ENCODE results near the gene PROC. TPM values are rescaled to one million over a fixed set of nuclear protein-coding genes. Genes with fewer than 3 reads are reported as not detected.

The PROC gene
- total RNA-seq, 2 donors from 2014 or later = not detected

GRCh38 chr2:127413200-127413599, 5.0 kb upstream of the PROC start:
- no peak for ATAC-seq
- Mint-ChIP-seq H3K4me3 (no peak overlapping the region), H3K36me3 (ENCODE audit: low read depth) (no peaks in the 10 kb centered on the region), H3K27me3 (no peaks in the 10 kb centered on the region), H3K4me1 (peaks cover 24% of the 10 kb centered on the region), H3K27ac (no peak overlapping the region)
- no peaks in the 10 kb centered on the region for H3K9me3 ChIP-seq (ENCODE audit: control insufficient read depth, low read length, poor library complexity, severe bottlenecking)
- DNase-seq = no peak

GRCh38 chr2:127413782-127414637, 4.2 kb upstream of the PROC start:
- DNase-seq (no peak), ATAC-seq (no peak)
- Mint-ChIP-seq H3K4me3 (no peak overlapping the region), H3K36me3 (ENCODE audit: low read depth) (no peaks in the 10 kb centered on the region), H3K27me3 (no peaks in the 10 kb centered on the region), H3K27ac (no peak overlapping the region), H3K4me1 (peaks cover 24% of the 10 kb centered on the region)
- no peaks in the 10 kb centered on the region for H3K9me3 ChIP-seq (ENCODE audit: control insufficient read depth, low read length, poor library complexity, severe bottlenecking)

GRCh38 chr2:127414638-127415592, 3.3 kb upstream of the PROC start:
- no peak overlapping the region for H3K4me3 Mint-ChIP-seq
- no peak overlapping the region for H3K27ac Mint-ChIP-seq
- H3K4me1 Mint-ChIP-seq = peaks cover 24% of the 10 kb centered on the region
- H3K36me3 Mint-ChIP-seq (ENCODE audit: low read depth) = no peaks in the 10 kb centered on the region
- DNase-seq (no peak), ATAC-seq (no peak)
- no peaks in the 10 kb centered on the region for H3K27me3 Mint-ChIP-seq
- no peaks in the 10 kb centered on the region for H3K9me3 ChIP-seq (ENCODE audit: control insufficient read depth, low read length, poor library complexity, severe bottlenecking)

- Mint-ChIP-seq H3K4me1 (peaks cover 20% of the 10 kb centered on the region), H3K36me3 (ENCODE audit: low read depth) (no peaks in the 10 kb centered on the region), H3K27ac (peak overlapping the region; percentile 61), H3K27me3 (peaks cover 7% of the 10 kb centered on the region), H3K4me3 (peak overlapping the region; percentile 87)
- DNase-seq (peak; percentile 77 to 81 (median 79)), ATAC-seq (peak; percentile 96)
- H3K9me3 ChIP-seq (ENCODE audit: control insufficient read depth, low read length, poor library complexity, severe bottlenecking) = no peaks in the 10 kb centered on the region
These were observed 2.4 kb upstream of the PROC start for GRCh38 chr2:127415593-127416505.

- DNase-seq (no peak), ATAC-seq (no peak)
- peak overlapping the region; percentile 71 for H3K27ac Mint-ChIP-seq
- peak overlapping the region; percentile 87 for H3K4me3 Mint-ChIP-seq
- no peaks in the 10 kb centered on the region for H3K36me3 Mint-ChIP-seq (ENCODE audit: low read depth)
- H3K27me3 Mint-ChIP-seq = peaks cover 14% of the 10 kb centered on the region
- H3K4me1 Mint-ChIP-seq = peaks cover 17% of the 10 kb centered on the region
- no peaks in the 10 kb centered on the region for H3K9me3 ChIP-seq (ENCODE audit: control insufficient read depth, low read length, poor library complexity, severe bottlenecking)
These were observed 1.7 kb upstream of the PROC start for GRCh38 chr2:127416506-127417001.

- peaks cover 13% of the 10 kb centered on the region for H3K4me1 Mint-ChIP-seq
- H3K27me3 Mint-ChIP-seq = peaks cover 22% of the 10 kb centered on the region
- ATAC-seq (no peak), DNase-seq (no peak)
- H3K27ac Mint-ChIP-seq = no peak overlapping the region
- H3K9me3 ChIP-seq (ENCODE audit: control insufficient read depth, low read length, poor library complexity, severe bottlenecking) = no peaks in the 10 kb centered on the region
- no peaks in the 10 kb centered on the region for H3K36me3 Mint-ChIP-seq (ENCODE audit: low read depth)
- H3K4me3 Mint-ChIP-seq = no peak overlapping the region
These were observed 821 bp upstream of the PROC start for GRCh38 chr2:127417406-127417805.

GRCh38 chr2:127419112-127419430, 844 bp downstream of the PROC start:
- Mint-ChIP-seq H3K27ac (no peak overlapping the region), H3K36me3 (ENCODE audit: low read depth) (peaks cover 2% of the 10 kb centered on the region), H3K27me3 (peaks cover 30% of the 10 kb centered on the region), H3K4me1 (peaks cover 17% of the 10 kb centered on the region), H3K4me3 (no peak overlapping the region)
- no peak for ATAC-seq
- no peak for DNase-seq
- H3K9me3 ChIP-seq (ENCODE audit: control insufficient read depth, low read length, poor library complexity, severe bottlenecking) = no peaks in the 10 kb centered on the region

- H3K27me3 Mint-ChIP-seq = peaks cover 34% of the 10 kb centered on the region
These were observed 1.3 kb downstream of the PROC start for GRCh38 chr2:127419448-127420038.

DNA sequence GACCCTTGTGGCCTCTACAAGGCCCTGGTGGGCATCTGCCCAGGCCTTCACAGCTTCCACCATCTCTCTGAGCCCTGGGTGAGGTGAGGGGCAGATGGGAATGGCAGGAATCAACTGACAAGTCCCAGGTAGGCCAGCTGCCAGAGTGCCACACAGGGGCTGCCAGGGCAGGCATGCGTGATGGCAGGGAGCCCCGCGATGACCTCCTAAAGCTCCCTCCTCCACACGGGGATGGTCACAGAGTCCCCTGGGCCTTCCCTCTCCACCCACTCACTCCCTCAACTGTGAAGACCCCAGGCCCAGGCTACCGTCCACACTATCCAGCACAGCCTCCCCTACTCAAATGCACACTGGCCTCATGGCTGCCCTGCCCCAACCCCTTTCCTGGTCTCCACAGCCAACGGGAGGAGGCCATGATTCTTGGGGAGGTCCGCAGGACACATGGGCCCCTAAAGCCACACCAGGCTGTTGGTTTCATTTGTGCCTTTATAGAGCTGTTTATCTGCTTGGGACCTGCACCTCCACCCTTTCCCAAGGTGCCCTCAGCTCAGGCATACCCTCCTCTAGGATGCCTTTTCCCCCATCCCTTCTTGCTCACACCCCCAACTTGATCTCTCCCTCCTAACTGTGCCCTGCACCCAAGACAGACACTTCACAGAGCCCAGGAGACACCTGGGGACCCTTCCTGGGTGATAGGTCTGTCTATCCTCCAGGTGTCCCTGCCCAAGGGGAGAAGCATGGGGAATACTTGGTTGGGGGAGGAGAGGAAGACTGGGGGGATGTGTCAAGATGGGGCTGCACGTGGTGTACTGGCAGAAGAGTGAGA, 2.0 kb downstream of the PROC start:
- Mint-ChIP-seq H3K4me3 (no peak overlapping the region), H3K36me3 (ENCODE audit: low read depth) (peaks cover 2% of the 10 kb centered on the region), H3K27me3 (peaks cover 38% of the 10 kb centered on the region), H3K4me1 (peaks cover 18% of the 10 kb centered on the region), H3K27ac (no peak overlapping the region)
- DNase-seq = no peak
- H3K9me3 ChIP-seq (ENCODE audit: control insufficient read depth, low read length, poor library complexity, severe bottlenecking) = no peaks in the 10 kb centered on the region
- no peak for ATAC-seq

More at GRCh38 chr2:127419448-127420038, 1.3 kb downstream of the PROC start:
- no peak overlapping the region for H3K4me3 Mint-ChIP-seq
- H3K27ac Mint-ChIP-seq = no peak overlapping the region
- H3K36me3 Mint-ChIP-seq (ENCODE audit: low read depth) = peaks cover 2% of the 10 kb centered on the region
- H3K9me3 ChIP-seq (ENCODE audit: control insufficient read depth, low read length, poor library complexity, severe bottlenecking) = no peaks in the 10 kb centered on the region
- H3K4me1 Mint-ChIP-seq = peaks cover 18% of the 10 kb centered on the region
- DNase-seq (no peak), ATAC-seq (no peak)

DNA sequence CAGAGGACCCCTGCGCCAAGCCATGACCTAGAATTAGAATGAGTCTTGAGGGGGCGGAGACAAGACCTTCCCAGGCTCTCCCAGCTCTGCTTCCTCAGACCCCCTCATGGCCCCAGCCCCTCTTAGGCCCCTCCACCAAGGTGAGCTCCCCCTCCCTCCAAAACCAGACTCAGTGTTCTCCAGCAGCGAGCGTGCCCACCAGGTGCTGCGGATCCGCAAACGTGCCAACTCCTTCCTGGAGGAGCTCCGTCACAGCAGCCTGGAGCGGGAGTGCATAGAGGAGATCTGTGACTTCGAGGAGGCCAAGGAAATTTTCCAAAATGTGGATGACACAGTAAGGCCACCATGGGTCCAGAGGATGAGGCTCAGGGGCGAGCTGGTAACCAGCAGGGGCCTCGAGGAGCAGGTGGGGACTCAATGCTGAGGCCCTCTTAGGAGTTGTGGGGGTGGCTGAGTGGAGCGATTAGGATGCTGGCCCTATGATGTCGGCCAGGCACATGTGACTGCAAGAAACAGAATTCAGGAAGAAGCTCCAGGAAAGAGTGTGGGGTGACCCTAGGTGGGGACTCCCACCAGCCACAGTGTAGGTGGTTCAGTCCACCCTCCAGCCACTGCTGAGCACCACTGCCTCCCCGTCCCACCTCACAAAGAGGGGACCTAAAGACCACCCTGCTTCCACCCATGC, 3.0 kb downstream of the PROC start:
- ATAC-seq = no peak

GRCh38 chr2:127421871-127422558, 3.8 kb downstream of the PROC start:
- ATAC-seq (no peak), DNase-seq (no peak)
- Mint-ChIP-seq H3K27me3 (peaks cover 49% of the 10 kb centered on the region), H3K4me1 (peaks cover 10% of the 10 kb centered on the region), H3K27ac (no peak overlapping the region), H3K4me3 (peak overlapping the region; percentile 58), H3K36me3 (ENCODE audit: low read depth) (peaks cover 9% of the 10 kb centered on the region)
- H3K9me3 ChIP-seq (ENCODE audit: control insufficient read depth, low read length, poor library complexity, severe bottlenecking) = no peaks in the 10 kb centered on the region

More for the DNA sequence above, 3.0 kb downstream of the PROC start:
- H3K36me3 Mint-ChIP-seq (ENCODE audit: low read depth) = peaks cover 9% of the 10 kb centered on the region
- H3K27ac Mint-ChIP-seq = no peak overlapping the region
- H3K4me1 Mint-ChIP-seq = peaks cover 16% of the 10 kb centered on the region
- H3K9me3 ChIP-seq (ENCODE audit: control insufficient read depth, low read length, poor library complexity, severe bottlenecking) = no peaks in the 10 kb centered on the region
- no peak overlapping the region for H3K4me3 Mint-ChIP-seq
- H3K27me3 Mint-ChIP-seq = peaks cover 48% of the 10 kb centered on the region
- no peak for DNase-seq

Data from T-helper 17 cell (primary cell).